Parathyroid adenoma (tissue), 2 donors: ENCODE measurements around the gene SLC31A2.

Experiments
- H2AFZ ChIP-seq: fragments of 300-600 bp; sonication (generic); one replicate; pipeline ENCODE4 v1.7.0; 2017; ENCODE audit warnings: antibody characterized with exemption, mild to moderate bottlenecking
- H3K27ac ChIP-seq: fragments of 300-600 bp; sonication (generic); one replicate; pipeline ENCODE4 v1.7.0; 2017
- H3K27me3 ChIP-seq: fragments of 300-600 bp; sonication (generic); one replicate; pipeline ENCODE4 v1.7.0; 2017; ENCODE audit warnings: low read length; ENCODE audit not compliant: control insufficient read depth, insufficient read depth
- H3K36me3 ChIP-seq: fragments of 300-600 bp; sonication (generic); one replicate; pipeline ENCODE4 v1.7.0; 2017; ENCODE audit warnings: low read length; ENCODE audit not compliant: control insufficient read depth, insufficient read depth
- H3K4me1 ChIP-seq: fragments of 300-600 bp; sonication (generic); one replicate; pipeline ENCODE4 v1.7.0; 2017; ENCODE audit warnings: control low read depth
- H3K4me2 ChIP-seq: fragments of 300-600 bp; sonication (generic); one replicate; pipeline ENCODE4 v1.7.0; 2017; ENCODE audit warnings: low read length
- H3K4me3 ChIP-seq: fragments of 300-600 bp; sonication (generic); one replicate; pipeline ENCODE4 v1.7.0; 2017; ENCODE audit warnings: low read depth, low read length
- H3K79me2 ChIP-seq: fragments of 300-600 bp; sonication (generic); one replicate; pipeline ENCODE4 v1.7.0; 2017; ENCODE audit warnings: control low read depth
- H3K9ac ChIP-seq: fragments of 300-600 bp; sonication (generic); one replicate; pipeline ENCODE4 v1.7.0; 2017; ENCODE audit warnings: mild to moderate bottlenecking
- H3K9me3 ChIP-seq: fragments of 300-600 bp; sonication (generic); one replicate; pipeline ENCODE4 v1.7.0; 2017; ENCODE audit warnings: low read length; ENCODE audit not compliant: control insufficient read depth
- CTCF ChIP-seq: fragments of 300-600 bp; sonication (generic); IDR thresholded peaks from one replicate; pipeline ENCODE4 v1.7.0; 2017; ENCODE audit warnings: antibody characterized with exemption, mild to moderate bottlenecking
- donor health status: primary hyperparathyroidism.

The SLC31A2 gene

DNA sequence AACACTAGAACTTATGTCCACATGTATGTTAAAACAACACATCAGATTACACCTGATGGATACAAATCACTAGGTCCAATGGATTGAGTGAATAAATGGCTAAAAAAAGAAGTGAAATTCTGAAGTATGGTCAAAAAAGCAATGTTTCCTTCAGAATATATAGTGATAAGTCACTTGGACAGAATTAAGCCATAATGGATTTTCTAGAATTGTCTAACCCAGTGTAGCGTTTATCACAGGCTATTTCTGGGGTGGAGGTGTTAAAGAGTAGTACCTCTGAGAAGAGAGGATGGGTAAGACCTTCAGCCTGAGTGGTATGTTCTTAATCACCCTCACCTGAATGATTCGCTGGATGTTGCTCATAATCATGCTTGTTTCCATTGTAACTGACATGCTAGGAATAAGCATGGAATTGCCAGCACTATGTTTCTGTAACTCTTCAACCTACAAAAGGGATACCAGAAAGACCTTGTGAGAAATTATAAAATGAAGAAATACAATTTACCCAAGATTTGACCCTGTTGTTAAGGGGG, 33.2 kb downstream of the SLC31A2 start:
- no peak for TF ChIP-seq CTCF
- Histone ChIP-seq H3K9ac (no peak overlapping the region), H3K27ac (no peak overlapping the region), H3K4me3 (no peak overlapping the region), H3K27me3 (no peaks in the 10 kb centered on the region), H3K4me2 (no peak overlapping the region), H3K36me3 (no peaks in the 10 kb centered on the region), H3K79me2 (no peaks in the 10 kb centered on the region), H2AFZ (no peak overlapping the region), H3K4me1 (no peaks in the 10 kb centered on the region), H3K9me3 (no peaks in the 10 kb centered on the region)

DNA sequence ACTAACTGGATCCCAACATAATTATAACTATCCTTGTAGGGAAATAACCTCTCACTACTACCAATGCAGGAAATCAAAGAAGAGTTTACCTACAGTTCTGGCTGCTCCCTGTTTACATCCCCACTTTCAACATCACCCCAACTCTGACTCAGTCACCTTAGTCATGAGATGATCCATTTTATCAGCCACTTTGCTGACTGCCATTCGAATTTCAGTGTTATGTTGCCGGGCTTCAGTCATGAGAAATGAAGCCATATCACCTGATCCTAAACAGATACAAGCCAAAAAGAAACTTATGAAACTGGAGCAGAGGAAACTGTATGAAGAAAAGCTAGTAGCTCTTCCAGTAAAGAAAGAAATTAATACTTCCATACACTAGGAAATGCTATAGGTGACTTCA, 33.7 kb downstream of the SLC31A2 start:
- H3K27me3 ChIP-seq, result no peaks in the 10 kb centered on the region
- no peak overlapping the region for H3K9ac ChIP-seq
- no peaks in the 10 kb centered on the region for H3K36me3 ChIP-seq
- no peak overlapping the region for H3K4me3 ChIP-seq
- no peak for TF ChIP-seq CTCF
- no peaks in the 10 kb centered on the region for H3K4me1 ChIP-seq
- H3K27ac ChIP-seq, result no peak overlapping the region
- no peaks in the 10 kb centered on the region for H3K79me2 ChIP-seq
- H3K9me3 ChIP-seq, result no peaks in the 10 kb centered on the region
- H3K4me2 ChIP-seq, result no peak overlapping the region
- no peak overlapping the region for H2AFZ ChIP-seq

GRCh38 chr9:113185271-113185670, 34.5 kb downstream of the SLC31A2 start:
- no peak overlapping the region for H3K9ac ChIP-seq
- no peak for TF ChIP-seq CTCF
- H2AFZ ChIP-seq, result no peak overlapping the region
- H3K4me2 ChIP-seq, result no peak overlapping the region
- H3K36me3 ChIP-seq, result no peaks in the 10 kb centered on the region
- no peaks in the 10 kb centered on the region for H3K9me3 ChIP-seq
- no peaks in the 10 kb centered on the region for H3K79me2 ChIP-seq
- H3K4me3 ChIP-seq, result no peak overlapping the region
- H3K27ac ChIP-seq, result no peak overlapping the region
- H3K27me3 ChIP-seq, result no peaks in the 10 kb centered on the region
- H3K4me1 ChIP-seq, result no peaks in the 10 kb centered on the region

GRCh38 chr9:113186137-113186755, 35.4 kb downstream of the SLC31A2 start:
- TF ChIP-seq CTCF, result no peak
- Histone ChIP-seq H3K9ac (no peak overlapping the region), H3K36me3 (no peaks in the 10 kb centered on the region), H3K27ac (no peak overlapping the region), H3K79me2 (no peaks in the 10 kb centered on the region), H3K9me3 (no peaks in the 10 kb centered on the region), H3K27me3 (no peaks in the 10 kb centered on the region), H3K4me1 (no peaks in the 10 kb centered on the region), H2AFZ (no peak overlapping the region), H3K4me2 (no peak overlapping the region), H3K4me3 (no peak overlapping the region)
